CD4-positive, alpha-beta T cell (primary cell): ENCODE measurements around the gene MLN. TPM values are rescaled to one million over a fixed set of nuclear protein-coding genes. Genes with fewer than 3 reads are reported as not detected.

ENCODE experiments used
- ATAC-seq: fragments of 200-7000 bp; cut with Tn5 transposase; one replicate; pipeline ENCODE4 v1.10.0; 2022; ENCODE audit warnings: mild to moderate bottlenecking; ENCODE audit not compliant: poor library complexity
- CTCF ChIA-PET: fragments of 350-600 bp; sonication (Branson Sonifier 250); formaldehyde crosslinking; loops from one replicate; lab custom pipeline; 2021; ENCODE audit warnings: antibody characterized with exemption, inconsistent platforms; lab: Charles Lee
- POLR2A ChIA-PET: fragments of 350-600 bp; sonication (Branson Sonifier 250); formaldehyde crosslinking; loops from one replicate; lab custom pipeline; 2021; ENCODE audit warnings: antibody characterized with exemption, inconsistent platforms; lab: Charles Lee
- DNase-seq, 14 experiments: peaks; one replicate each; pipeline ENCODE4 v3.0.0-alpha.2; 2013 to 2020; ENCODE audit warnings: mixed read lengths in 2 of 14
- H3K27ac ChIP-seq, 2 donors: one replicate each; pipeline versions ENCODE4 v1.5.1 to v1.7.0; 2013; ENCODE audit warnings: low read length in 2 of 2, low read depth in 1 of 2, mild to moderate bottlenecking in 1 of 2
- H3K27me3 ChIP-seq, 2 experiments: 1 replicate in 1 of 2; 2 replicates in 1 of 2; pipeline versions ENCODE4 v1.6.1 to v1.7.0; 2013; ENCODE audit warnings: low read length in 2 of 2, control low read depth in 1 of 2, mild to moderate bottlenecking in 1 of 2, moderate library complexity in 1 of 2; ENCODE audit not compliant: insufficient read depth in 2 of 2, control insufficient read depth in 1 of 2
- H3K36me3 ChIP-seq: one replicate; pipeline ENCODE4 v1.6.1; 2013; ENCODE audit warnings: low read length, control low read depth; ENCODE audit not compliant: insufficient read depth
- H3K4me1 ChIP-seq: one replicate; pipeline ENCODE4 v1.6.1; 2013; ENCODE audit warnings: low read length, control low read depth; ENCODE audit not compliant: insufficient read depth
- H3K4me3 ChIP-seq: one replicate; pipeline ENCODE4 v1.5.1; 2013; ENCODE audit warnings: mild to moderate bottlenecking, low read length, moderate library complexity
- H3K9me3 ChIP-seq, 2 experiments: 1 replicate in 1 of 2; 2 replicates in 1 of 2; pipeline versions ENCODE4 v1.6.1 to v1.7.0; 2013; ENCODE audit warnings: low read length in 2 of 2, mild to moderate bottlenecking in 2 of 2, control low read depth in 1 of 2, moderate library complexity in 1 of 2; ENCODE audit not compliant: control insufficient read depth in 1 of 2, insufficient read depth in 1 of 2
- H3K27ac Mint-ChIP-seq: one replicate; pipeline ENCODE4 v1.8.0; 2020; ENCODE audit warnings: mixed read lengths
- H3K27me3 Mint-ChIP-seq: one replicate; pipeline ENCODE4 v1.8.0; 2021; ENCODE audit warnings: mixed read lengths
- H3K36me3 Mint-ChIP-seq: one replicate; pipeline ENCODE4 v1.8.0; 2021; ENCODE audit warnings: low read depth, mixed read lengths
- H3K4me1 Mint-ChIP-seq: one replicate; pipeline ENCODE4 v1.8.0; 2021; ENCODE audit warnings: low read depth, mixed read lengths
- H3K4me3 Mint-ChIP-seq: one replicate; pipeline ENCODE4 v1.8.0; 2020; ENCODE audit warnings: mild to moderate bottlenecking, mixed read lengths
- H3K9me3 Mint-ChIP-seq: one replicate; pipeline ENCODE4 v1.8.0; 2020; ENCODE audit warnings: mixed read lengths
- CTCF ChIP-seq: fragments of 200-600 bp; IDR thresholded peaks from one replicate; pipeline ENCODE4 v1.8.0; 2022; ENCODE audit warnings: antibody characterized with exemption, mild to moderate bottlenecking
- intact Hi-C, 2 experiments: fragments of 100-400 bp; cut with DNase I in 1 of 2; cut with micrococcal nuclease in 1 of 2; formaldehyde crosslinking; loops; one replicate each; pipeline versions ENCODE4 v1.15.1 to v1.9.0; 2023 to 2025; cut with DNase I, micrococcal nuclease
- total RNA-seq, 174 experiments: library from RNA in 2 of 174; stranded (reverse) in 2 of 174; gene quantifications; one replicate each; pipeline ENCODE4 v1.2.3 and lab custom pipeline; 2021 to 2026

The MLN gene
- total RNA-seq, 2 experiments from 2014 or later: not detected

GRCh38 chr6:33792981-33793380 lies 10.8 kb downstream of the MLN start:
- TF ChIP-seq CTCF: no peak
- CTCF ChIA-PET: no interaction called here
- peak overlapping the region; percentile 65 for H3K4me3 Mint-ChIP-seq
- no peak overlapping the region for H3K27ac Mint-ChIP-seq
- intact Hi-C loops: loop anchor here in 1 of 2 experiments (5.0 kb wide), 1 partner anchor 109 kb away; no protein-coding TSS in a partner anchor
- H3K9me3 ChIP-seq: no peaks in the 10 kb centered on the region
- H3K27me3 ChIP-seq: peaks cover 0 to 3% of the 10 kb centered on the region in 2 experiments
- H3K36me3 ChIP-seq: no peaks in the 10 kb centered on the region
- H3K27ac ChIP-seq: no peak overlapping the region
- peaks cover 9% of the 10 kb centered on the region for H3K4me1 ChIP-seq
- H3K9me3 Mint-ChIP-seq: no peaks in the 10 kb centered on the region
- POLR2A ChIA-PET: no interaction called here
- H3K36me3 Mint-ChIP-seq: peaks cover 7% of the 10 kb centered on the region
- no peak for ATAC-seq
- H3K4me3 ChIP-seq: no peak overlapping the region
- H3K4me1 Mint-ChIP-seq: peaks cover 7% of the 10 kb centered on the region
- H3K27me3 Mint-ChIP-seq: no peaks in the 10 kb centered on the region
- no peak for DNase-seq

DNA sequence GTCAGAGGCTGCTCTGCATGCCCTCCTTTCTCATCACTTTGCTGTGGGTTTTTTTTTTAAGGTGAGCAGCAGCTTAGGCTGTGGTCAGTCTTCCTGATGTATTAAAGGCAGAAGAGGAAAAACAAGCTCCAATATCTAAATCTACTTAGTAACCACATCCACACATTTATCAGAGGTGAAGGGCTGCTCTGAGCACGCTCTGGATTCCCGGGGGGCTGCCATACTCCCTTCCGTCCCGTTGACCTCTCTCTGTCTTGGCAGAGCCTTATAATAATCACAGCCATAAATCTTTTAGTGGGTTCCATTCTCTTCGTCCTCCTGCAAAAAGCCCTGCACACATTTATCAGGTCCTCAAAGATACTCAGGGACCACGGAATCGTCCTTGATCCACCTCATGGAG lies 12.2 kb downstream of the MLN start:
- H3K27ac Mint-ChIP-seq: no peak overlapping the region

GRCh38 chr6:33790910-33791309 lies 12.9 kb downstream of the MLN start:
- peaks cover 26% of the 10 kb centered on the region for H3K36me3 Mint-ChIP-seq
- H3K27me3 Mint-ChIP-seq: no peaks in the 10 kb centered on the region
- H3K4me1 Mint-ChIP-seq: peaks cover 28% of the 10 kb centered on the region
- Histone ChIP-seq H3K4me3 (no peak overlapping the region), H3K9me3 (no peaks in the 10 kb centered on the region), H3K27me3 (no peaks in the 10 kb centered on the region), H3K4me1 (peaks cover 27% of the 10 kb centered on the region), H3K36me3 (peaks cover 14% of the 10 kb centered on the region), H3K27ac (no peak overlapping the region)
- ATAC-seq: no peak
- ChIA-PET CTCF (no interaction called here), POLR2A (interaction anchor here (0.6 kb wide), 1 partner anchor 625 kb away, joined by 3 read pairs; no protein-coding TSS in a partner anchor)
- H3K9me3 Mint-ChIP-seq: no peaks in the 10 kb centered on the region
- H3K27ac Mint-ChIP-seq: no peak overlapping the region
- TF ChIP-seq CTCF: no peak
- intact Hi-C loops: loop anchor here in 1 of 2 experiments (5.0 kb wide), 1 partner anchor 111 kb away; no protein-coding TSS in a partner anchor
- H3K4me3 Mint-ChIP-seq: peak overlapping the region; percentile 18
- DNase-seq: no peak

More for the DNA sequence above, 12.2 kb downstream of the MLN start:
- no peaks in the 10 kb centered on the region for H3K27me3 Mint-ChIP-seq
- POLR2A ChIA-PET: no interaction called here
- Histone ChIP-seq H3K27me3 (peaks cover 0 to 3% of the 10 kb centered on the region in 2 experiments), H3K27ac (no peak overlapping the region), H3K36me3 (peaks cover 8% of the 10 kb centered on the region), H3K4me3 (no peak overlapping the region), H3K9me3 (no peaks in the 10 kb centered on the region), H3K4me1 (peaks cover 21% of the 10 kb centered on the region)
- peak overlapping the region; percentile 56 for H3K4me3 Mint-ChIP-seq
- no peaks in the 10 kb centered on the region for H3K9me3 Mint-ChIP-seq
- DNase-seq: no peak
- intact Hi-C loops: loop anchor here in 1 of 2 experiments (5.0 kb wide), 1 partner anchor 111 kb away; no protein-coding TSS in a partner anchor
- no peak for ATAC-seq
- CTCF ChIA-PET: no interaction called here
- peaks cover 21% of the 10 kb centered on the region for H3K4me1 Mint-ChIP-seq
- peaks cover 19% of the 10 kb centered on the region for H3K36me3 Mint-ChIP-seq
- TF ChIP-seq CTCF: no peak
